Stimulated activated CD8-positive, alpha-beta memory T cell treated with anti-CD3 and anti-CD28 coated beads, Interleukin-7, amount 100 ng/mL, for 1 hour (primary cell): ENCODE data around the gene MTURN.
"Not testable (repeated sequence)": the region's sequence is repeated elsewhere in the genome, so short reads cannot be mapped to it uniquely, and the experiment has no call there.

Source experiments
- DNase-seq, 2 donors: peaks; one replicate each; pipeline ENCODE4 v3.0.0-alpha.2; 2020; ENCODE audit warnings: low read depth in 2 of 2

The MTURN gene

DNA sequence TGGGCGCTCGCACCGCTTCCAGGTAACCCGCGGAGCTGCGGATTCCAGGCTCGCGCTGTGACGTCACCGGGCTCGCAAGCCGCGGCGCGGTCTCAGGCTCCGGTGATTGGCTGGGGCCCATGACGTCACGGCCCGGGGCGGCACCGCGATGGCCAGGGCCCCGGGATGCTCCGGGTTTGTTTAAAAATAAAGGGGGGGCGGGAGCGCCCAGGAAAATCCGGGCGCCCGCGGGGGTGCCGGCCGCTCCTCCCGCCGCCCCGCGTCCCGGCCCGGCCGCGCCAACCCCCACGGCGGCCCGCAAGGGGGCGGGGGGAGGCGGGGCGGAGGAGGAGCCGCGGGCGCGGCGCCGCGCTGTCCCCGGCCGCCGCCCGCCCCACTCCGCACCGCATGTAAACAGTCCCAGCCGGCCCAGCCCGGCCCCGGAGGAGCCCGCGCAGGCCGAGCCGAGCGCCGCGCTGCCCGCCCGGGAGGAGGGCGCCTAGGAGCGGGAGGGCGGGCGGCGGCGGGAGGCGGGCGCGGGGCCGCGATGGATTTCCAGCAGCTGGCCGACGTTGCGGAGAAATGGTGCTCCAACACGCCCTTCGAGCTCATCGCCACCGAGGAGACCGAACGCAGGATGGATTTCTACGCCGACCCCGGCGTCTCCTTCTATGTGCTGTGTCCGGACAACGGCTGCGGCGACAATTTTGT, at the start of gene MTURN:
MTURN (plus strand) TSS at position 376 of the 690 bp plus-strand sequence; CDS start at position 527, 151 bp downstream.
- DNase-seq = peak; percentile 64 to 74

DNA sequence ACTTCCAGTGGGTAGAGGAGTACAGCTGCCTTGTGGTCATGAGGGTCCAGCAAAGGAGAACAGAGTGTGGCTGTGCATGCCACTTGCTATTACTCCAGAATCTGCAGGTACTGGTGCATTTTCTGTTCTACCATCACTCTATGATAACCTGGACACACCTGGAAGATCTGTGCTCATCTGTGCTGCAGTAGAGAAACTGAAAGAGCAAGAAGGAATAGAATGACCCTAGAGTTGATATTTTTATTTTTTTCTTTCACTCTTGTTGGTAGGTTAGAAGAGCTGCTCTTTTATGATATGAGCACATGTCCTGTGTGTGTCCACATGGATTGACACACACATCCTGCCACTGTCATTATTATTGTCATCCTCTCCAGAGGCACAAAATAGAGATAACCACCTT, 48.3 kb upstream of the MTURN start:
- DNase-seq = no peak

DNA sequence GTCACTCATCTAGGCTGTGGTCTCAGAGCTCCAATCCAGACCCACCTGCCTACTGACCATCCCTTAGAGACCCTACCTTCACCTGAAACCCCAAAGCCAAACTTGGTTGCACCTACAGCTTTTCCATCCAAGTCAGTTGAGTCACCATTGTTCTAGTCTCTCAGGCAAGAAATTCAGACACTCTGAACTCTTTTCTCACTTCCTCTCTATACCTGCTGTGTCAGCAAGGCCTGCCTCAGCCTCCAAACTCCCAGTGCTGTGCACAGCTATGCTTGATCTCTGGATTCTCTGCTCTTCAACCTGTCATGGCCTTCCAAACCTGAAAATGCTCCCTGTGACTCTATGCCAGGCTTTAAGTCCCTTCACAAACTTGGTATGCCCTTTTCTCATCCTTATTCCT, 47.4 kb upstream of the MTURN start:
- no peak for DNase-seq

DNA sequence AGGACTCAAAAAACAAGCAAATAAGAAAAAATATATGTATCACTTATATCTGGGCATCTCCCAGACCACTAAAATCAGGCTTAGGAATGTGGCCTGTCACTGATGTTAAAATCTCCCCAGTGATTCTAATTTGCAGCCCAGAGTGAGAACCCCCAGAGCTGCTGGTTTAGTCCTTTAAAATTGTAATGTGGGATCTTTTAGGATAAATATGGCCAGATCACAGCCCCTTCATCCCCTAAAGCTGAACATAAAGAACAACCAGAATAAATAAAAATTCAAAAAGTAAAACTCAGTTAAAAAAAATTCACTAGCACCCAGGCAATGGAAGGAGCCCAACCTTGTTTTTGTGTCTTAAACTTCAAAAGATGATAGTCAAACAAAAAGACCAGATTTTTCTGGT, 46.4 kb upstream of the MTURN start:
- DNase-seq = no peak

DNA sequence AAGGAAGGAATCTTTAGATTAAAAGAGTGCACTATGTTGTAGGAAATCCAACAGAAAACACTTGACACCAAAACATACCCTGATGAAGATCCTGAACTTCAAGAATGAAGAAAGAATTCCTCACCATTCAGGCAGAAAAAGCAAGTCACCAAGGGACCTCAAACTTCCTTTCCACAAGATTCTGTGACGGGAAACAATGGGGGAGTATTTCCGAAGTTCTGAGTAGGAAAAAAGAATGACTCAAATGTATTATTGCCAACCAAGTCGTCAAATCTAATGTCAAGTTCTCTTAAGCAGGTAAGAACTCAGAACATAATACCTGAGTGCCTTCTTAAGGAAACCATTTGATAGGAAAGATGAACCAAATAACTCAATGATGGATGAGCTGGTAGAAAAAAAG, 44.7 kb upstream of the MTURN start:
- DNase-seq = no peak

DNA sequence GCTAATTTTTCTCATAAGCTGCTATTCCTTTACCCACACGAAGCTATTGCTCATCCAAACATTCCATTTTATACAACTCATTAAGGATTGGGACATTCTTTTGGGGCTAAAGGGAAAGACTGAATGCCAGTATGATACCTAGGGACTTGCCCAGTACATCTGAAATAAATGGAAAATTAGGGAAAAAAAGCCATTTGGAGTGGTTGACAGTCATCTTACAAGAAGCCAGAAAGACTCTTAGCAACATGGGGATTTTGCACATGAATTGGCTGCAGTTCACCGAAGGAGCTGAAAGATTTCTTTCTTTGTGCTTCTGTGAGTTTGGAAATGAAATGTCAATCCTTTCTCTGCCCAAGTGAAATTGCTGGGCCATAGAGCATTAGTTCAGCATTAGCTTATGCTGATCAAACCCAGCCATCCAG, 43.3 kb upstream of the MTURN start:
- no peak for DNase-seq

DNA sequence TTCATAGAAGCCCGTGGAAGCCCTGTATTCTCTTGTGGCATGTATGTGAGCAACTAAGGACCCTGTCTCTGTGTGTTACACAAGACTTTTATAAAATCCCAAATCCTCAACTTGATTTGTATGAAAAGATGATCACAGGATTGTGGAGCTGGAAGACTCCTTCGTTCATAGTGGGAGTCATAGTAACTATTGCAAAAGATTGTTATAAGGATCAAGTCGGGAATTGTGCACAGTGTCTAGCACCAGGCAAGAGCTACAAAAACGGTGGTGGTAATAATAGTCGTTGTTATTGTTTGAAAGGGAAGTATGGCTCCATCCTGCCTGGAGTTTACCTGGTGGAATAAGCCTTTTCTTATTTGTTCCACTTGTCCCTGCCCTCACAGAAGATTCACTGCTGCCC, 42.8 kb upstream of the MTURN start:
- no peak for DNase-seq

DNA sequence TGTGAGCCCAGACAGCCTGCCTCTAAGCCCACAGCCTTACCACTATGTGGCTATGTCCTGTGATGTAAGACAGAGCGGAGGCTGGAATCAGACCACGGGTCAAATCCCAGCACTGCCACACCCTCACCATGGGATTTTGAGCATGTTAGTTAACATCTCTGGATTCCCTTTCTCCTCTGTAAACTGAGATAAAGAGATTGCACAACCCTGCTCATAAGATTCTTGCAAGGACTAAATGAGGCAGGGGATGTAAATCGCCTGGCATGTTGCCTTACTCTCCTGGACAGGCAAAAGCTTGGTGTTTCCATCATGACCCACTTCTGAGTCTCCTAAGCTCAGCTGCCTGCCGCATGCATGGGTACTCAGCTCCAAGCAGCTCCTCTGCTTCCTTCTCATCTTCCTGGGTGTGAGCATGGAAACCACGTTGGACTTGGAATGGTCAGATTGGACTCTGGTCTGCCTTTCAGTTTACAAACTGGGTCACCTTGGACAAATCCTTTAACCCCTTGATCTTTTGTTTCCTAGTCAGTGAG, 41.3 kb upstream of the MTURN start:
- no peak for DNase-seq

DNA sequence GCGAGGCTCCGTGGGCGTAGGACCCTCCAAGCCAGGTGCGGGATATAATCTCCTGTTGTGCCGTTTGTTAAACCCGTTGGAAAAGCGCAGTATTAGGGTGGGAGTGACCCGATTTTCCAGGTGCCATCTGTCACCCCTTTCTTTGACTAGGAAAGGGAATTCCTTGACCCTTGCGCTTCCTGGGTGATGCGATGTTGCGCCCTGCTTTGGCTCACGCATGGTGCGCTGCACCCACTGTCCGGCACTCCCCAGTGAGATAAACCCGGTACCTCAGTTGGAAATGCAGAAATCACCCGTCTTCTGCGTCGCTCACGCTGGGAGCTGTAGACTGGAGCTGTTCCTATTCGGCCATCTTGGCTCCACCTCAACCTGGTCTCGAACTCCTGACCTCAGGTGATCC, 36.2 kb upstream of the MTURN start:
- DNase-seq = not testable (repeated sequence)

DNA sequence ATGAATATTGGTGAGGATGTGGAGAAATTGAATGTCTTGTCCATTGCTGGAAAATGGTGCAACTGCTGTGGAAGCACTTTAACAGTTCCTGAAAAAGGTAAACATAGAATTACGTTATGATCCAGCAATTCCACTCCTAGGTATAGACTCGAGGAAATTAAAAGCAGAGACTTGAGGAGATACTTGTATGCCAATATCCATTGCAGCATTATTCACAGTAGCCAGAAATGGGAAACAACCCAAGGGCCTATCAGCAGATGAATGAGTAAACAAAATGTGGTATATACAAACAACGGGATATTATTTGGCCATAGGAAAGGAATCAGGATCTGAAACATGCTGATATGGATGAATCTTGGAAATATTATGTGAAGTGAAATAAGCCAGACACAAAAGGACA, 32.5 kb upstream of the MTURN start:
- DNase-seq = no peak

DNA sequence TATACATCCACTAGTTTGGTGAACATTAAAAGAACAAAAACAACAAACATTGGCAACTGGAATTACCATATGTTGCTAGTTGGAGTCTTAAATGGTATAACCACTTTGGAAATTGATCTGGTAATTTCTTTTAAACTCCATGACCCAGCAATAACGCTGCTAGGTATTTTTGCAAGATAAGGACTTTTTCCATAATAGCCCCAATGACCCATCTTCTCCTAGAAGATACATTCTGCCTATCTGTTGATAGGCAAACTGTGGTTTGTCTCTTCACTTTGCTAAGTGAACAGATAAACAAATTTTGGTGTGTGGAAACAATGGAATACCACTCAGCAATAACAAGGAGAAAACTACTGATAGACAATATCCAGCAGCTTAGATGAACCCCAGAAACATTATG, 30.6 kb upstream of the MTURN start:
- no peak for DNase-seq

DNA sequence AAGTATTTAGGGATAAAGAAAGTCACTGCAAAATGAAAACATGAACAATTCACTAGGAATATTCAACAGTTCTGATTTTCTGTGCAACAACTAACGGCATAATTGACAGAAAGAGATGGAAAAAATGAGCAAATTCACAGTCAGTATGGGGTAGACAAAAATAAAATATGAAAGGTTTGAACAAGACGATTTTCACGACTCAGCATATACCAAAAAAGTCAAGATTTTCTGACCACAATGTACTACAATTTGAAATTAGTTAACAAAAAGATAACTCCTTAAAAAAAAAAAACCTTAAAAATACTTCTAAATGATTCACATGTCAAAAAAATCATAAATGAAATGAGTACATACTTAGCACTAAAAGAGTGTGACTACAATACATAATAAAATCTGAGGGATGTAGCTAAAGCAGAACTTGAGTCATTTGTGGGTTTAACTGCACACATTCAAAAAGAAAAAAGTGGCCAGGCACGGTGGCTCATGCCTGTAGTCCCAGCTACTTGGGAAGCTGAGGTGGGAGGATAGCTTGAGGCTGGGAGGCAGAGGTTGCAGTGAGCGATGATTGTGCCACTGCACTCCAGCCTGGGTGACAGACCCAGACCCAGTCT, 22.6 kb upstream of the MTURN start:
- no peak for DNase-seq

DNA sequence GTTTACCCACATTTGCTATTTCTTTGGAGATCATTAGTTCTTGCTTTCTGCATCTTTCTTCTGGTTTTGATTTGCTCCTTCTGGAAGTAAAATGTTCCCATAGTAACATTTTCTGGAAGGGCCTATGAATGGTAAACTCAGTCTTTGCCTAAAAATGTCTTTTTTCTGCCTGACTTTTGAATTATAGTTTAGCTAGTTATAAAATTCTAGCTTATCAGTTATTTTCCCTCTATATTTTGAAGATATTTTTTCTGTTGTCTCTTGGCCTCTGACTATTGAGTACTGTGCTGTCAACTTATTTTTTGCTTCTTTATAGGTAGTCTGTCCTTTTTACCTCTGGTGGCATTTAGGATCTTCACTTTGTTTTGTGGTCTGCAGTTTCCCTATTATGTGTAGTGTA, 21.6 kb upstream of the MTURN start:
- no peak for DNase-seq

DNA sequence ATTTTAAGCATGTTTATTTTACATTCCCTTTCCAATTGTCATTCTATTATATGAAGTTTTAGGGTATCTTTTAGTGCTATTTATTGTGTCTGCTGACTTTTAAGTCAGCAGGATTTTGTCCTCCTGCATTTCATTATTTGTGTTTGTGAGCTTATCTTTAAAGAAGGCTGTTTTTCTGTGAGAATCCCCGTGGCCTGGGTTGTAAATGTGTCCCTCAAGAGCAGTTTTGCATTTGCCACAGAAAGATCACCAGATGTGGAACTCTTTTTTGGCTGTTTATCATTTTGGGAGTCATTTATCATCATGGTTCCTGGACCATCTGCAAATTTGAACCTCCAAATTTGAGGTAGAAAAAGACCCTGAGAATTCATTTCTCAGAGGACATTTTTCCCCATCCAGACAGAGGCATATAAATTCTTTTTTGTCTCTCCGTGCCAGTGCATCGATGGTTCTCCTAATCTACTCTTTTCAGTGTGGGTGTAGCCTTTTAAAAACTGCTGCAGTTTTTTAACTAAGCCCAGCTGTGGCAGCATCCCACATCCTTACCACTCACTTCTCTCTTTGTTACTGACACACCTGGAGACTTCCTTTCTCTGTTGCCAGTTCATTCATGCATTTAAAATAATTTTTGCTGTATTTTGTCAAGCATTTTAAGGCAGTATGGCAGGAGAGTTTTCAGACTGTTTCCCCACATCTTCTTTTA, 20.1 kb upstream of the MTURN start:
- no peak for DNase-seq

DNA sequence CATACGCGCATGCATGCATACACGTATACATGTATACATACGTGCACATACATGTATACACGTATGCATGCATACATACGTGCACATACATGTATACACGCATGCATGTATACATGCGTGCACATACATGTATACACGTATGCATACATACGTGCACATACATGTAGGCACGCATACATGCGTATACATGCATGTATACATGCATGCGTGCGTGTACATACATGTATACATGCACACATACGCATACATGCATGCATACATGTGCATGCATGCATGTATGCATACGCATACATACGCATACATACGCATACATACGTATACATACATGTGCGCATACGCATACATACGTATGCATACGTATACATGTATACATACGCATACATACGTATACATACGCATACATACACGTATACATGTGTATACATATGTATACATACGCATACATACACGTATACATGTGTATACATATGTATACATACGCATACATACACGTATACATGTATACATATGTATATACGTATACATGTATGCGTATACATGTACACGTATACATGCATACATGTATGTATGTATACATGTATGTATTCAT, 19.0 kb upstream of the MTURN start:
- no peak for DNase-seq

DNA sequence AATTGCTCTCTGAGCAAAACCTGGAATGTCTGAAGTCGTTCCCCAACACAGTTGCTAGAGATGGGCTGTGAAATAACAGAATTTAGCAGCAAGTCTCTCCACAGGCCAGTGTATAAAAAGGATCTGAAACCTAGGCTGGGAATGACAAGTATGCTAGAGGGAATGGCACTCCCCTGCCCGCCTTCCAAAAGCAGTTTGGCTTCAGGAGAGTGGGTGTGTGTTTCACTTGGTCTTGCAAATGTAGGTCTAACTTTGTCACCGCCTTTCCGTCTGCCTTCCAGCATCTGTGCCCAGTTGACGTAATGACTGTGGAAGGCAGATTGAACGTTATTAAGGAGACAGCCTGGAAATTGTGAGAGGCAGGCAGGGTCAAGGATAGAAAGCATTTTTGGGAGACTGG, 18.0 kb upstream of the MTURN start:
- no peak for DNase-seq

DNA sequence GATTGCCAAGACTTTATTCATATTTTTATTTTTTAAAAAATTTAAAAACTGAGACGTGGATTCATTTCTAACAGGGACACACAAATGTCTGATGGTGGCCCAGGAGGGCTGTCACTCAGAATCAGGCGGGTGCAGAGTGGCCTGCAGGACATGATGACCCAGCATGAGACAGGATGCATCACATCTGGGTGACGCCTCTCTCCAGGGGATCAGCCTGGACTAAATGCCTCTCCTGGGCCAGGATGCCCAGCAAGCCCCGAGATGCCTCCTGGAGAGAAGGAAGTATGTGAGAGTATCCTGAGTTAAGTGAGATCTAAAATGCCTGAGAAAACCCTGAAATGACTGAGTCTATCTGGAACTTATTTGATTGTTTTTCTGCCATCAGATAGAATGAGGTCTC, 16.9 kb upstream of the MTURN start:
- DNase-seq = no peak

DNA sequence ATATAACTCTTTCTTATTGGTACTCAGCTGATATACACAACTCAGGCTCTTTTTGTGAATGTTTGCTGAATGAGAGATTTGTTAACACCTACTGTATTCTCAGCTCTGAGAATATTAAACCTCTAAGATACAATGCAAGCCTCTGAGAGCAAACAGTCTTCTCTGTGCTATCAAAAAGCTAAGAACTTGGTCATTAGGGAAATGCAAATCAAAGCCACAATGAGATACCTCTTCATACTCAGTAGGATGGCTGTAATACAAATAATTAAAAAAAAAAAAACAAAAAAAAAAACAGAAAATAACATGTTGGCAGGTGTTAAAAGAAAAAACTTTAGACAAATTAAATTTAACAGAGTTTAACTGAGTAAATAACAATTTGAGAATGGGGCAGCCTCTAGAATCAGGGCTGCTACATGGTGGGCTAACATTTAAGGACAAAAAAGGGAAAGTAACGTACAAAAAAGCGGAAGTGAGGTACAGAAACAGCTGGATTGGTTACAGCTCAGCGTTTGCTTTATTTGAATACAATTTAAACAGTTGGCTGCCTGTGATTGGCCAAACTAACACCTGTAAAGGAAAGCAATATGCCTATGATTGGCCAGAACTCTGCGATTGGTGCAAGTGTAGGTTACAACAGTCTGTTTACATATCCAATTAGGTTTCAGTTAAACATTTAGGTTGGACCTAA, 14.8 kb upstream of the MTURN start:
- DNase-seq = no peak

DNA sequence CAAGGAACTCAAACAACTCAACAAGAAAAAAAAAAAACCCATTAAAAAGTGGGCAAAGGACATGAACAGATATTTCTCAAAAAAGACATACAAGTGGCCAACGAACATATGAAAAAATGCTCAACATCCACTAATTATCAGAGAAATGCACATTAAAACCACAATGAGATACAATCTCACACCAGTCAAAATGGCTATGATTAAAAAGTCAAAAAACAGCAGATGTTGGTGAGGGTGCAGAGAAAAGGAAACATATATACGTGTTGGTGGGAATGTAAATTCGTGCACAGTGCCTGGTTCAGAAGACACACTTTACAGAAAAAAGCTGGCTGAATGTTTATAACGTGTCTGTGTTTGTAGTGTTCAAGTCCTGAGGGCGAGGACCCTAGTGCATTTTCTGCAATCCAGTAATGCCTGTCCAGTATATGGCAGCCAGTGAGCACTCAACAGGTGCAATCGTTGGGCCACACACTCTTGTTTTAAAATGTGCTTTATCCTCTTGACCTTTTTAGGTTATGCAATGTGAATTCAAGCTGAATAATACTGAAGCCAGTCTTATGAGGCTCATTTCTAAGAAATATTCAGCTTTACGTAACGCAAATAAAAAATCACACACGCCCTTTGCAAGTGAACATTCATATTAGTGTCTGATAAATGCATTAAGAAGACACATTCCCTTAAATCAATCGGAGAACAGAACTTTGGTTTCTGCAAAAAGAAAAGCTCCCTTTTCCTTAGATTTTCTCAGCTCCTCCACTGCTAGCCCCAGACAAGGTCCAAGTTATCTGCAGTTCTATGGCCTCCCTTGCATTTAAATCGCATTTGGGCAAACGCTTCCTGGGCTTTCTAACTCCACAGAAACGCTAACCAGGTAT, 813 bp upstream of the MTURN start:
- DNase-seq = no peak

DNA sequence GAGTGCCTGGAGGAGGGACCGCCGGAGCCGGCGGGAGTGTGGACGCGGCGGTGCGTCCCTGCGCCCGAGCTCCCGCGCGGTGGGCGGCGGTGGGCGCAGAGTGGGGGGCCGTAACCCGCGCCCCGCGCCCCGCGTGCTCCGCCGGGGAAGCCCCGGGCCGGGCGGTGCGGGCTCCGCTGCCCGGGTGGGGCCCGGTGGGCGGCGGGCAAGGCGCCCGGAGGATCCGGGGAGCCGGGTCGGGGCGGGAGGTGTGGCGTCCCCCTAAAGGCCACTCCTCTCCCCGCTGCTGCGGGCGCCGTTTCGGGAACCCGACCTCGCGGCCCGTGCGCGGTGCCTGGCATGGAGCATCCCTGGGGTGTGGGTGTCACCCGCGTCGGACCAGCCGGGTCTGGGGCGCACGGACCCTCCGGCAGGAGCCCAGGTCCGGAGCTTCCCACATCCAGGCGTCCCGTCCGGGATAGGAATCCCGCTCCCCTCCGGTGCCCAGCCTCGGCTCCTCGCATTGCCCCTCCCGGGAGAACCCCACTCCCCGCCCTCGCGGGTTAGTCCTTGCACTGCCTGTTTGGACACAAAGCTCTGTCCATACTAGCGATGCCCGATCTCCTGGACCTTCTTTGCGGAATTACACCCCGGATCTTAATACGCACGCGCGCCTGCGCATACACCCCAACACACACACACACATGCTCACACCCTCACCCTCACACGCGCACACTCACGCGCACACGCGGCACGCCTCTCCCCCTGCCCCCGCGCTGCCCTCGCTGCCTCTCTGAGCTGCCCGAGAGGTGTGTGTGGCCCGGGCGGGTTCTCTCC, 723 bp downstream of the MTURN start:
- DNase-seq = no peak
